H1 (cell line): ENCODE data around the gene MDH1B. TPM values are rescaled to one million over a fixed set of nuclear protein-coding genes. Genes with fewer than 3 reads are reported as not detected.

Source experiments
- BACH1 ChIP-seq: IDR thresholded peaks from 2 replicates; pipeline ENCODE4 v1.6.1; 2012; ENCODE audit warnings: low read length, improper control_type of control experiment
- RXRA ChIP-seq: IDR thresholded peaks from 2 replicates; pipeline ENCODE4 v1.6.1; 2011; ENCODE audit warnings: low read depth, mild to moderate bottlenecking, low read length, moderate library complexity; ENCODE audit not compliant: insufficient read depth
- SIRT6 ChIP-seq: IDR thresholded peaks from one replicate; pipeline ENCODE4 v1.7.1; 2012; ENCODE audit warnings: low read length, inconsistent platforms
- SUZ12 ChIP-seq: fragments of 200-600 bp; sonication (generic); IDR thresholded peaks from 2 replicates; pipeline ENCODE4 v1.6.1; 2012; ENCODE audit warnings: mild to moderate bottlenecking, inconsistent platforms, low read length, moderate library complexity, mixed read lengths
- USF2 ChIP-seq: IDR thresholded peaks from 2 replicates; pipeline ENCODE4 v1.6.1; 2011; ENCODE audit warnings: low read length, improper control_type of control experiment
- polyA plus RNA-seq, 7 experiments: library from polyadenylated mRNA; depleted of rRNA in 3 of 7; stranded (reverse) in 5 of 7; unstranded in 2 of 7; fragments of >200 nt in 5 of 7; fragments of 200-250 nt in 2 of 7; gene quantifications; 1 replicate in 5 of 7; 2 replicates in 1 of 7; 4 replicates in 1 of 7; pipeline versions ENCODE4 v1.2.1 to v1.2.3, GENCODE V29; 2011 to 2013; ENCODE audit warnings: missing spikeins in 2 of 7, mixed read lengths in 2 of 7
- total RNA-seq: library from RNA; stranded (reverse); fragmentation: NEBNext Ultra II Directional; extraction: Animal tissue kit (Norgen Biotek cat#: 25700); gene quantifications from 2 replicates; pipeline ENCODE4 v1.2.1, GENCODE V29; 2021

MDH1B gene
- total and polyA plus RNA-seq, 2 of the 8 experiments (the other 6 are each of a cell fraction or from before 2014, with no cell fraction given) = 1.5 to 2.1 TPM

DNA sequence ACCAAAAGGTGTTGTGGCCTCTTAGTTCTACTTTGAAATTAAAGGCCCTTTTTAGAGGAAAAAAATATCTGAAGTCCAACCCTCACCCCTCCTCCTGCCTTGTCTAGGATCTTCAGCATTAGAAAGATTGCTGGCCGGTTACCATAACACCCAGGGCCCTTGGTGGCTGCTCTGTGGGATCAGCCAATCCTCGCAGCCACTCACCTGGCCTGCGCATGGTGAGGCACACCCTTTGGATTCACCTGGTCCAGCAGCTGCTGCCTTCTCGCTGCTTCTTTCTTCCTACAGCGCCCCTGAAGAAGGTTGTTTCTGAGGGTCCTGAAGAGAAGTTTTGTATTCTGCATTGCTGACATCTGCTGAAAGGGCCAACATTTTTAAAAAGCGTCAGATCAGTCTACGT is 72.2 kb downstream of the MDH1B start (continued):
- no peak for TF ChIP-seq USF2
- no peak for TF ChIP-seq BACH1
- TF ChIP-seq RXRA = no peak
- no peak for TF ChIP-seq SIRT6
- no peak for TF ChIP-seq SUZ12
